Stimulated activated naive CD8-positive, alpha-beta T cell treated with anti-CD3 and anti-CD28 coated beads, Interleukin-15, Interleukin-2, amounts not matched to agents 100 ng/mL and 50 ng/mL, for 24 hours (primary cell): ENCODE data around the gene RPS6KC1.
"Not testable (repeated sequence)": the region's sequence is repeated elsewhere in the genome, so short reads cannot be mapped to it uniquely, and the experiment has no call there.

ENCODE experiments used
- H3K27ac Mint-ChIP-seq: one replicate; pipeline ENCODE4 v1.8.0; 2021; ENCODE audit warnings: mild to moderate bottlenecking, mixed read lengths
- H3K27me3 Mint-ChIP-seq: one replicate; pipeline ENCODE4 v1.8.0; 2021; ENCODE audit warnings: mixed read lengths
- H3K36me3 Mint-ChIP-seq: one replicate; pipeline ENCODE4 v1.8.0; 2021; ENCODE audit warnings: low read depth, mixed read lengths
- H3K4me1 Mint-ChIP-seq: one replicate; pipeline ENCODE4 v1.8.0; 2021; ENCODE audit warnings: low read depth, mixed read lengths
- H3K4me3 Mint-ChIP-seq: one replicate; pipeline ENCODE4 v1.8.0; 2021; ENCODE audit warnings: mild to moderate bottlenecking, mixed read lengths
- H3K9me3 Mint-ChIP-seq: one replicate; pipeline ENCODE4 v1.8.0; 2021; ENCODE audit warnings: mixed read lengths

RPS6KC1 gene

DNA sequence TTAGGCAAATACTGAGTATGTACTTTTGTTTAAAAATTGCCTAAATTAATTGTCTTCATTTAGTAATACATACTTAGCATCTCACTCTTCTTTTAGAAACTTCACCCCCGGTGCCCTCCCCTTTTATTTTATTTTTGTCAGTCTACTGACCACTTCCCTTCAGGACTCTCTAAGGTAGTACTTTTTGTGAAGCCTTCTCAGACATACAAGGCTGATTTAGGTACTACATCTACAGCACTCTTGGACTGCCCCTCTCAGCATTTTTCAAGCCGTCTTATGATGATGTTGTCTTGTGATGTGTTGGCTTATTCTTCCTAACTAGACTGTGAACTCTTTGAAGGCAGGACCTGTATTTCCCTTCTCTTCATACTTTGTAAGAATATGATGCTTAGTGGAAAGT lies 24.7 kb downstream of the RPS6KC1 start:
- Mint-ChIP-seq H3K27ac (no peak overlapping the region), H3K27me3 (no peaks in the 10 kb centered on the region), H3K36me3 (peaks cover 4% of the 10 kb centered on the region), H3K4me3 (no peak overlapping the region), H3K4me1 (peaks cover 18% of the 10 kb centered on the region), H3K9me3 (no peaks in the 10 kb centered on the region)

DNA sequence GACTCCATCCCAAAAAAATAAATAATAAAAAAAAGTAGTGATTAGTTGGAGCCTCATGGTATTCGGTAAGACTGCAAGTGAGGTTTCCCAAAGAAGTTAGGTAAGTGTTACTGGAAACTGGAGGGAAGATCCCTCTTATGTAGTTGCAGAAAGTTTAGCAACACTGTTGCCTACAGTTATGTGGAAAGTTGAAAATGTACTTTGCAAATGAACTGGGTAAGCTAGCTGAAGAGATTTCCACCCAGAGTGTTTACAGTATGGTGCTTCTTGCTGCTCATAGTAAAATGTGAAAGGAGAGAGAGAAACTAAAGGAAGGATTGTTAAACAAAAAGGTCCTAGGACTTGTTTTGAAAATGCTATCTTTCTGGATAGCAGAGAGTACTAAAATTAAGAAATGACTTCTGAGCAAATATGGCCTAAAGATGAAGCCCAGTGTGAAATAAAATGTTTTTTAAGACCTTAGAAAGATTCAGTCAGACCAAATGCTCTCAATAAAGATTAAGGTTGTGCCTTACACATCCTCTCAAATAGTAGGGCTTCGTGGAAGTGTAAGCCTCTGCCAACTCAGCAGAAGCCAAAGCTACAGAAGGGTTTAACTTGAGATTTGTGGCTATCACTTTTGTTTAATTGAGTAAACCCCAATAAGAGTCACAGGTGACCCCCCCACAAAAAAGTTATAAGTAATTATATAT lies 31.5 kb downstream of the RPS6KC1 start:
- H3K4me1 Mint-ChIP-seq: peaks cover 10% of the 10 kb centered on the region
- no peaks in the 10 kb centered on the region for H3K9me3 Mint-ChIP-seq
- no peak overlapping the region for H3K4me3 Mint-ChIP-seq
- no peak overlapping the region for H3K27ac Mint-ChIP-seq
- no peaks in the 10 kb centered on the region for H3K27me3 Mint-ChIP-seq
- peaks cover 31% of the 10 kb centered on the region for H3K36me3 Mint-ChIP-seq

DNA sequence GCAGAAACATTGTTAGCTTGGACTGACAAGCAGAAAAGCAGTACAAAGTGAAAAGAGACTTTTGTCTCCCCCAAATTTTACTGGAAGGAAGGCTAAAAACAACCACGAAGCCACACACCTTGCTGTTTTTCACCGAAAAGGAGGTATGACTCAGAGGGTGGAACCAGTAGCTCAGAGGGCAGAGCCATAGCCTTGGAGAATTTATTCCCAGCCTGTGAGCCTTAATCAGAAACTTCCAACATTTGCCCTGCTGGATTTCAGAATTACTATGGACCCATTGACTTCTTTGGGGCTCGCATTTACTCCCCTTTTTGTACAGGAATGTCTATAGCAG lies 32.0 kb downstream of the RPS6KC1 start:
- Mint-ChIP-seq H3K9me3 (no peaks in the 10 kb centered on the region), H3K4me1 (peaks cover 10% of the 10 kb centered on the region), H3K36me3 (peaks cover 36% of the 10 kb centered on the region), H3K27me3 (no peaks in the 10 kb centered on the region), H3K4me3 (no peak overlapping the region), H3K27ac (no peak overlapping the region)

- no peak overlapping the region for H3K27ac Mint-ChIP-seq
- peaks cover 31% of the 10 kb centered on the region for H3K36me3 Mint-ChIP-seq
Observed at GRCh38 chr1:213087911-213088310, 36.9 kb downstream of the RPS6KC1 start.

GRCh38 chr1:213089924-213090677 lies 39.1 kb downstream of the RPS6KC1 start:
- H3K27ac Mint-ChIP-seq: no peak overlapping the region
- H3K27me3 Mint-ChIP-seq: no peaks in the 10 kb centered on the region
- no peaks in the 10 kb centered on the region for H3K4me1 Mint-ChIP-seq
- no peaks in the 10 kb centered on the region for H3K9me3 Mint-ChIP-seq
- no peak overlapping the region for H3K4me3 Mint-ChIP-seq
- peaks cover 29% of the 10 kb centered on the region for H3K36me3 Mint-ChIP-seq

More at GRCh38 chr1:213087911-213088310, 36.9 kb downstream of the RPS6KC1 start:
- Mint-ChIP-seq H3K4me1 (peaks cover 4% of the 10 kb centered on the region), H3K4me3 (no peak overlapping the region), H3K27me3 (no peaks in the 10 kb centered on the region), H3K9me3 (no peaks in the 10 kb centered on the region)

DNA sequence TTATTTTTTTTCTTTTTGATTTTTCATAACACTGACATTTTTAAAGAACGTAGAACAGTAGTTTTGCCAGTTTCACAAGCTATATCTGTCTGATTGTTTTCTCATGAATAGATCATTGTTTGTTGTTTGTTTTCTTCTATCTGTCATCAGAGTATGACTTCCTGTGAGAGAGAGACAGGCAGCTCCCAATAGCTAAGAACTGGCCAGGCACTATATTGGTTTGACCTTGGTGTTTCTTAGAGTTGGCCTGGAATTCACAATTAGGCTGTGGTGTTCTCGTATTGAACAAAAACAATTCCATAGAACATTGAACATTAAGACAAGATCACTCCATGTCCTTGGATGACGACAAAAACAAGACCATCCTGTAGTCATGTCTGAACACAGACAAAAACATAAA lies 43.4 kb downstream of the RPS6KC1 start:
- Mint-ChIP-seq H3K9me3 (no peaks in the 10 kb centered on the region), H3K4me3 (no peak overlapping the region), H3K36me3 (peaks cover 23% of the 10 kb centered on the region), H3K27ac (no peak overlapping the region), H3K4me1 (no peaks in the 10 kb centered on the region), H3K27me3 (no peaks in the 10 kb centered on the region)

DNA sequence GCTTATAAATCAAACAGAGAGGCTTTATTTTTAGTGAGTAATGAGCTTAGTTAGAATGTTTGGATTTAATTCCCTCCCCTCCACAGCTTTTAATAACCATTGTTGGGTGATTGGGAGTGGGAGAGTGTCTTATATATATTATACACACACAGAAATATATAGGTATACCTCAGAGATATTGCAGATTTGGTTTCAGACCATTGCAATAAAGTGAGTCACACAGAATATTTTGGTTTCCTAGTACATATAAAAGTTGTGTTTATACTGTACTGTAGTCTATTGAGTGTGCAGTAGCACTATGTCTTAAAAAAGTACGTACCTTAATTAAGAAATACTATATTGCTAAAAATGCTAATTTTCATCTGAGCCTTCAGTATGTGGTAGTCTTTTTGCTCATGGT lies 44.4 kb downstream of the RPS6KC1 start:
- H3K9me3 Mint-ChIP-seq: no peaks in the 10 kb centered on the region
- H3K27me3 Mint-ChIP-seq: no peaks in the 10 kb centered on the region
- no peak overlapping the region for H3K27ac Mint-ChIP-seq
- H3K4me3 Mint-ChIP-seq: no peak overlapping the region
- H3K4me1 Mint-ChIP-seq: no peaks in the 10 kb centered on the region
- peaks cover 31% of the 10 kb centered on the region for H3K36me3 Mint-ChIP-seq

GRCh38 chr1:213099682-213100399 lies 48.8 kb downstream of the RPS6KC1 start:
- H3K27ac Mint-ChIP-seq: no peak overlapping the region
- no peaks in the 10 kb centered on the region for H3K27me3 Mint-ChIP-seq
- H3K4me1 Mint-ChIP-seq: peaks cover 17% of the 10 kb centered on the region
- H3K9me3 Mint-ChIP-seq: no peaks in the 10 kb centered on the region
- H3K36me3 Mint-ChIP-seq: peaks cover 28% of the 10 kb centered on the region
- no peak overlapping the region for H3K4me3 Mint-ChIP-seq

GRCh38 chr1:213100565-213100964 lies 49.5 kb downstream of the RPS6KC1 start:
- Mint-ChIP-seq H3K4me1 (peaks cover 17% of the 10 kb centered on the region), H3K36me3 (peaks cover 24% of the 10 kb centered on the region)
- not testable (repeated sequence) for H3K27me3 Mint-ChIP-seq, H3K27ac Mint-ChIP-seq, H3K4me3 Mint-ChIP-seq, H3K9me3 Mint-ChIP-seq

- peaks cover 17% of the 10 kb centered on the region for H3K4me1 Mint-ChIP-seq
- H3K36me3 Mint-ChIP-seq: peaks cover 28% of the 10 kb centered on the region
- peak overlapping the region; percentile 23 for H3K4me3 Mint-ChIP-seq
- no peaks in the 10 kb centered on the region for H3K27me3 Mint-ChIP-seq
- no peak overlapping the region for H3K27ac Mint-ChIP-seq
- H3K9me3 Mint-ChIP-seq: no peaks in the 10 kb centered on the region
Observed at GRCh38 chr1:213103377-213104306, 52.6 kb downstream of the RPS6KC1 start.

GRCh38 chr1:213104604-213105003 lies 53.6 kb downstream of the RPS6KC1 start:
- no peak overlapping the region for H3K4me3 Mint-ChIP-seq
- H3K36me3 Mint-ChIP-seq: peaks cover 26% of the 10 kb centered on the region
- peaks cover 17% of the 10 kb centered on the region for H3K4me1 Mint-ChIP-seq
- no peaks in the 10 kb centered on the region for H3K9me3 Mint-ChIP-seq
- H3K27me3 Mint-ChIP-seq: no peaks in the 10 kb centered on the region
- H3K27ac Mint-ChIP-seq: no peak overlapping the region

DNA sequence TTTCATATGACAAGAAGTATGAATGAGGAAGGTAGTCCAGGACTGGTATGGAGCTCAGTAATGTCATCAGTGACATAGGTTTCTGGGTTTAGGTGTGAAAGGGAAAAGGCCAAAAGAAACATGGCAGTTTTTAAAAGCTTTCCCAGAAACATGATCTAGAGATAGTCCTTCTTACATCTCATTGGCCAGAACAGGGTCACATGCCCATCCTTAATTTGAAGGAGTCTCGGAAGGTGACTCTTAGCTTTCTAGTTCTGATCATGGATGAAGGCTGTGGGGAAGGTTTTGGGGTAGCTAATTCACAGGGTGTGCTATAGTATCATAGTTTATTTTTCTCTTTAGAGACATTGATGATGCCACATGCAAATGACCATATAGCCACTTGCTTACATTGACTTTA lies 55.3 kb downstream of the RPS6KC1 start:
- Mint-ChIP-seq H3K9me3 (no peaks in the 10 kb centered on the region), H3K27me3 (no peaks in the 10 kb centered on the region), H3K27ac (no peak overlapping the region), H3K4me3 (no peak overlapping the region), H3K4me1 (peaks cover 25% of the 10 kb centered on the region), H3K36me3 (peaks cover 18% of the 10 kb centered on the region)

DNA sequence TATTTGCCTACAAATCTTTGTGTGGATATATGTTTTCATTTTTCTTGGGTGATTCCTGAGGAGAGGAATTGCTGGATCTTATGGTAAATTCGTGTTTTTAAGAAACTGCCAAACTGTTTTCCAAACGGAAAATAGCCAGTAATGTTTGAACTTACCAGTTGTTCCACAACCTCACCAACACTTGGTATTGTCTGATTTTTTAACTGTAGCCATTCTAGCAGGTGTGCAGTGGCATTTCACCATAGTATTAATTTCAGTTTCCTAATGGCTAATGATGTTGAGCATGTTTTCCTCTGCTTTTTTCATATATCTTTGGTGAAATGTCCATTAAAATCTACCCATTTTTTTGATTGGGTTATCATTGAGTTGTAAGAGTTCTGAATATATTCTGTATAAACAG lies 56.6 kb downstream of the RPS6KC1 start:
- H3K36me3 Mint-ChIP-seq: peaks cover 18% of the 10 kb centered on the region
- no peaks in the 10 kb centered on the region for H3K9me3 Mint-ChIP-seq
- no peak overlapping the region for H3K4me3 Mint-ChIP-seq
- H3K27ac Mint-ChIP-seq: no peak overlapping the region
- peaks cover 25% of the 10 kb centered on the region for H3K4me1 Mint-ChIP-seq
- H3K27me3 Mint-ChIP-seq: no peaks in the 10 kb centered on the region

GRCh38 chr1:213110349-213111300 lies 59.6 kb downstream of the RPS6KC1 start:
- Mint-ChIP-seq H3K4me1 (peaks cover 8% of the 10 kb centered on the region), H3K27ac (no peak overlapping the region), H3K9me3 (no peaks in the 10 kb centered on the region), H3K36me3 (peaks cover 15% of the 10 kb centered on the region), H3K27me3 (no peaks in the 10 kb centered on the region), H3K4me3 (no peak overlapping the region)
